Stimulated activated CD4-positive, alpha-beta T cell treated with anti-CD3 and anti-CD28 coated beads, Interleukin-12 subunit alpha, Interleukin-12 subunit beta, amount 100 ng/mL, for 24 hours (primary cell): ENCODE results near the gene STRADA.

ENCODE experiments used
- DNase-seq, 2 experiments: peaks; one replicate each; pipeline ENCODE4 v3.0.0-alpha.2; 2020; ENCODE audit warnings: low read depth in 2 of 2

The STRADA gene

DNA sequence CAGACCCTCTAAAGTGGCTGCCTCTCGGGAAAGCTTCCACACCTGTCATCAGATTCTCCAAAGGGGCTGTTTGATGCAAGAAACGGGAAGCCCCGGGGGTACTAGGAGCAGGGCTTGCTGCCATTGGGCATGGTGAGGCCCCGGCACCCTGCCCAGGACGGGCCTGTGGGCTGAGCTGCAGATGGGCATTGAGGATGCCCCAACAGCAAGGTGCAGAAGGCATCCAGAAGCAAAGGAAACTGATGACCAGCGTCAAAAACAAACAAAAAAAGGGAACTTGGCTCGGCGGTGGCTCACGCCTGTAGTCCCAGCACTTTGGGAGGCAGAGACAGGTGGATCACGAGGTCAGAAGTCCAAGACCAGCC is 40.2 kb downstream of the STRADA start:
- DNase-seq, result no peak

DNA sequence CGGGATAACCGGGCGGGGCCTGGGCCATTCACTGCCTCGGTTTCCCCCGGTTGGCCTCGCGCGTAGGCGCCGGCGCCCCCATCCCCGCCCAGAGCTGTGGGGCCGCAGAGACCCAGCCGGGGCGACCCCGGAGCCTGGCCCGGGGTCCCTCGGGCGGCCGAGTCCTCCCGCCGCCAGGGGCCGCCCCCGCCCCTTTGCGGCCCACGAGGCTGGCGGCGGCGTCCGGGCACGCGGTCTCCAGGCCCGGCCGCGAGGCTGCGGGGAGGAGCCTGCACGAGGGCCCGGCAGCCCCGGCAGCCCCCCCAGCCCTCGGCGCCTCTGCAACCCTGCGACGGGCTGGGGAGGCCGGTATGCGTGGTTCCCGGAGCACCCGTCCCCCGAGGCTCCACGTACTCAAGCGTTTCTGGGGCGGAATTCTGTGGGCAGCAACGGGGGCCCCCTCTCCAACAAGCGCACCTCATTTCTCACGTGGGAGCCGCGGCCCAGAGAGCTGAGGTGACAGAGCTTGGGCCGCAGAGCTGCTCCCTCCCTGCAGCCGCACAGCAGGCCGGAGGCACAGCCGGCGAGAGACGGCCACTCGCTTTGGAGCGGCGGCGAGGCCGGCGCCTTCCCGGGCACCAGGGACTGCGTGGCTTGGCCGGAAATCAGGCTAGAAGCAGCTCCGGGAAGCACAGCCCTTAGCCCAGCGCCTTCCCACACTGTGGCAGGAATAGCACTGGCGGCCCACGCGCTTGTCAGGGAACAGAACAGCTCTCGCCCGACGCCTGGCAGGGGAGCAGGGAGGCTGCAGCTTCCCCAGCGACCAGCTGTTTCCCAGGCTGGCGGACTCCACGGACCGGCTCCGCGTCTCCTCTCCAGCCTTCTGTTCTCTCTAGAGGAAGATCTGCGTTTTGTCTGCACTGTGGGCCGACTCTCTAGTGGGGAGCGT is 40.8 kb downstream of the STRADA start:
- DNase-seq, result peak in 1 of 2 experiments; percentile 26

DNA sequence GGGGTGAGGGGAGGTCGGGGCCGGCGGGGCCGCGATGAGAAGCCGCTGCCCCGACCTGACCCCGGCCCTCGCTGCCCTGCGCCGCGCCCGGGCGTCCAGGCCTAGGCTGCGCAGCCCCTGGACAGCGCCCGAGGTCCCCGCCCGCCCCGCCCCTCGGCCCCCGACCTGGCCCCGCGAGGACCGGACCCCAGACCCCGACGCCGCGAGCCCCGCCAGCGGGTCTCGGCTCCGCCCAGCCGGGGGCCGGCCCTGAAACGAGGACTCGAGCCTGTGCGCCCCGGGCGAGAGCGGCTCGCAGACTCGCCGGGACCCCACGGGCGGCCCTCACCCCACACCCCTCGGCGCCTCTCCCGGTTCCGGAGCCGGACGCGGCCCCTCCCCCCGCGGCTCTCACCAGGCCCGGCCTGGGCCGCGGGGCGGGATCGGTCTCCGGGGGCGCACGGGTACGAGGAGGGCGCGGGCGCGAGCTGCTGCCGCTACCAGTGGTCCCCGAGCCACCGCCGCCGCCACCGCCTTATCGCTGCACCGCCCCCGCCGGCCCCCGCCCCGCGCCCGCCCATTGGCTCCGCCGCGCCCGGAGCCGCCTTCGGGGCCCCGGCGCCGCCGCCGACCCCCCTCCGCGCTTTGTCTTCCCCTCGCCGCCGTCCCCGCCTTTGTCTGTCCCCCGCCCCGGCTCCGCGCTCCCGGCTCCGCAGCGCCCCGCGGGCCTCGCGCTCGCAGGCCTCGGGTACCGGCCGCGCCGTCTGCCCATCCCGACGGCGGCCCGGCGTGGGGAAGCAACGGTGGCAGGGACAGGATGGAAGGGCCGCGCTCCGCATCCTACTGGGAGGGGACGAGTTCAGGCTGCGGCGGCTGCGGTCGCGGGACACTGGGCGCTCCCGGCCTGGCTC is 41.7 kb downstream of the STRADA start, which contains the start of gene LIMD2:
Gene LIMD2 (minus strand): TSS at position 488 of the 890 bp plus-strand sequence. CDS start 827 bp downstream, outside the sequence.
- peak; percentile 62 to 68 for DNase-seq

- peak; percentile 47 to 64 for DNase-seq
Measured at GRCh38 chr17:63698886-63699637, 42.5 kb downstream of the STRADA start.

DNA sequence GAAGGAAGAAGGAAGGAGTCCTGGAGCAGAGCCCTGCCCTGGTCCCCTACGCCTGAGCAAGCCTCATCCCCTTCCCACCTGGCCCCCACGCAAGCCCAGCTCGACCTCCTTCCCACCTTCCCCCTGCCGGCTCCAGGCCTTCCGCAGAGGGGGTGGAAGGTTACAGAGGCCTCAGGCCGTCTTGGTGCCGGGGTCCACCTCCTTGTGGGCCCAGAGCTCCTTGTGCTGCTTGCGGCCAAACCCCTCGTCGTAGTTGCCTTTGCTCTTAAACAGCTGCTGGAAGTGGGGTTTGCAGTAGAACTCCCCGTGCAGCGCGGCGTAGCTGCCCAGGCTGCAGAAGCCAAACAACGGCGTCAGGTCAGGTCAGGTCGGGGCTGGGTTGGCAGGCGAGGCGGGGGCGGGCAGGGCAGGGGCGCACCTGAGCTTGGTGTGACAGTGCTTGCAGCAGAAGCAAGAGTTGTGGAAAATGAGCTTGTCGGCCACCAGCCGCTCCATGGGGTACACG is 43.2 kb downstream of the STRADA start:
- DNase-seq, result peak in 1 of 2 experiments; percentile 26

- DNase-seq, result peak; percentile 56 to 61
Measured at GRCh38 chr17:63697341-63698286, 44.0 kb downstream of the STRADA start.

GRCh38 chr17:63696381-63696961 is 45.1 kb downstream of the STRADA start:
- no peak for DNase-seq

- DNase-seq, result no peak
Measured at GRCh38 chr17:63695889-63696288, 45.7 kb downstream of the STRADA start.

DNA sequence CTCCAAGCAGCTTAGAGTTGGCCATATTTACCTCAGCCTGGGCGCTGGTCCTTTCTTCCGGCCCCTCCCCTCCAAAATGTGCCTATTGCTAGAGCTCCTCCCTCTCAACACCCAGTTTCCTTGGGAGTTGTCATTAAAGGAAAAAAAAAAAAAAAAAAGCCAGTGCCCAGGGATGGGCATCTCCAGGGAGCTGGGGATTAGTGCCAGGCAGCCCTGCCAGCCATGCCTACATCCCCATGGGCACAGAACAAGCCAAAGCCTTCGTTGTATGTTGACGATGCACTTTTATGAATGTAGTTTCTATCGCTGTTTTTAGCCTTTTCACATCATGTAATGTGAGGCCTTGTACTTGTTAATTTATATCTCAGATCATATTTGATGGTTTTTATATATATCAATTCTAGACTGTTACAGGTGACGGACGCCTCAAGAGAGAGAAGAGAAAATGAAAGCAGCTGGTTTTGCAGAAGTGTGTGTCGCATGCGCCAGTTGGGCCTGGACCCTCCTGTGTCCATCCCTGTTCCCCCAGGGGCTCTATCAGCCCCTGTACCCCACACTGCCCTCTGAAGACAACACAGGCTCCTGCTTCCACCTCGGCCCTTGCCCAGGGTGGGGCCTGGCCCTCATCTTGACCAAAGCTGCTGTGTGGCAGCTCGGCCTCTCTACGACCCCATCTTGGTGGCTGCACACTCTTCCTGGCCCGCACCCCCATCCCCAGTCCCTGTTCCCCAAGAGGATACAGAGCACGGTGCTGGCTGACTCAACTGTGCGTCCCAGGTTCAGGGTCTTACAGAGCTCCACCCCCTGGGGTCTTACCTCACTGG is 46.4 kb downstream of the STRADA start:
- DNase-seq, result no peak

DNA sequence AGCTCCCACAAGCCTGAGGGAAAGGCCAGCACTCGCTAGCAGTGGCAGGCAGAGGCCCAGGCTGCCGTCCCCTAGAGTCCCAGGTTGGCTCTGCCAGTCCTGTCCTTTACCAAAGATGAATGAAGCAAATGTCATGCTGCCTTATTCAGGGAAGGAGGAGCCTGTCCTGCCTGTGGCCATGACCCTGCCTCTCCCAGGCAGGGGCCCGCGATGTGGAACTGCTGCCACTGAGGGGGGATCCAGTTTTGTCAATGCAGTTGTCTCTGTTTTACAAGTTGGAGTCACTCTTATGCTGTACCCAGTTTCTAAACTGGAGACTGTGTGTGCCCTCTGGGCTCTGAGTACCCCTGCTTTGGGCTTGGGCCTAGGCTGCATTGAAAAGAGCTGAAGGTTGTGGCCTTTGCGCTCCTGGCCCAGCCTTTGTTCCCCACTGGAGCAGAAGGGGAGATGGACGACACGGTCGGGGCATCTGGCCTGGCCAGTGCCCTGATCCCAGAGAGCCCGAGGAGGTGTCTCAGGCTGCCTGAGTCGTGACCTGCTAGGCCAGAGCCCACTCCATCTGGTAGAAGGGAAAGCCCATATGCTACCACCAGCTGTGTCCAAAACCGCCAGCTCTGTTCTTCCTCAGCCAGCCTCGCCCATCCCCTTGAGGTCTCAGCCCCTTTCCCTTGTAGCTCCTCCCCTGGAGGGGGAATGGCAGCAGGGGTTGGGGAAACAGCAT is 47.2 kb downstream of the STRADA start:
- DNase-seq, result no peak

DNA sequence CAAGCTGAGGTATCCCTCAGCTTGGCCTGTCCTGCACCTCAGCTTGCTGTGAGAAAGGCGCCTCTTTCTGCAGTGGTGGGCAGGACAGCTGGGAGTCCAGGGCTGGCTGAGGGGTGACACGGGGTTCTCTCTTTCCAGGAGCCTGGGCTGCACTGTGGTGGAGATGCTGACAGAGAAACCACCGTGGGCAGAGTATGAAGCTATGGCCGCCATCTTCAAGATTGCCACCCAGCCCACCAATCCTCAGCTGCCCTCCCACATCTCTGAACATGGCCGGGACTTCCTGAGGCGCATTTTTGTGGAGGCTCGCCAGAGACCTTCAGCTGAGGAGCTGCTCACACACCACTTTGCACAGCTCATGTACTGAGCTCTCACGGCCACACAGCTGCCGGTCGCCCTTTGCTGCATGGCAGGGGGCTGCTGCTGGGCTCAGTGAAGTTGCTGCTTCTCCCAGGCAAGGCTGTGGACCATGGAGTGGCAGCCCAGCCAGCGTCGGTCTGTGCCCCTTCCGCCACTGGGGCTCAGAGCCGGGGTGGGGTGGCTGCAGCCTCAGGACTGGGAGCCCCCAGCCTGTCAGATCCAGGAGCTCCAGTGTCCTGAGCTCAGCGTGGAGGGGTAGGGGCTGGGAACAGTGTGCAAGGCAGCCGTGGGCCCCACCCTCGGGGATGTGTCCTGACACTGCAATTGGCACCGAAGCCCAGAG is 48.0 kb downstream of the STRADA start:
- DNase-seq, result no peak

DNA sequence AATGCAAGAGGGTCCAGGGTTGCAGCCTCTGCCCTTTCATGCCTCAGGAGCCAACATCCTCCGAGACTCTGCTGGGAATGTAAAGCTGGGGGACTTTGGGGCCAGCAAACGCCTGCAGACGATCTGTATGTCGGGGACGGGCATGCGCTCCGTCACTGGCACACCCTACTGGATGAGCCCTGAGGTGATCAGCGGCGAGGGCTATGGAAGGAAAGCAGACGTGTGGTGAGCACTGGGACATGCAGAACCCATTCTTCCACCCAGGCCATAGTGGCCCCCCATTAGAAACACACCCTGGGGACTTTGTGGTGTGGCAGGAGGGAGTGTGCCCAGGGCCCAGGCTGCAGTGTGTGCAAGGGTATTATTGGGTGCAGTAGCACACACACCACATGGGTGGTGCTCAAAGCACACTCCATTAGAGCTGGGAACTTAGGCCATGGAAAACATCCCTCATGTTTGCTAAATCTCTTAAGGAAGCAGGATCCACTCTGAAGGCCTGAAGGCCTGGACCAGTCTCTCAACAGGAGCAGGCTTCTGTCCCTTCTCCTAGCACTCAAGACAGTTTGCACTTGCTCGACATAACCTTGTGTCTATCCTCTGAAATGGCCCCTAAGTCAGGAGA is 49.3 kb downstream of the STRADA start:
- no peak for DNase-seq

DNA sequence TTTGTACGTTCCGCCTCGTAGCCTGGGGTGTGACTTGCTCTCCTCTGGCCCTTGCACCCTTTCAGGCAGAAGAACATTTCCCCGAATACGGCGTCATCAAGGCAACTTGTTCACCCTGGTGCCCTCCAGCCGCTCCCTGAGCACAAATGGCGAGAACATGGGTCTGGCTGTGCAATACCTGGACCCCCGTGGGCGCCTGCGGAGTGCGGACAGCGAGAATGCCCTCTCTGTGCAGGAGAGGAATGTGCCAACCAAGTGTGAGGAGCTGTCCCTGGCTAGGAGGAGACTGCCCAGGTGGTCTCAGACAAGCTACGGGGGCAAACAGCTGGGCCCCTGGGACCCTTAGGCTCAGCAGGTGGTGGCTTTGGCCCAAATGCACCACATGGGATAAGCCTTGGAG is 52.1 kb downstream of the STRADA start:
- DNase-seq, result no peak

GRCh38 chr17:63688396-63689020 is 53.1 kb downstream of the STRADA start:
- DNase-seq, result no peak

DNA sequence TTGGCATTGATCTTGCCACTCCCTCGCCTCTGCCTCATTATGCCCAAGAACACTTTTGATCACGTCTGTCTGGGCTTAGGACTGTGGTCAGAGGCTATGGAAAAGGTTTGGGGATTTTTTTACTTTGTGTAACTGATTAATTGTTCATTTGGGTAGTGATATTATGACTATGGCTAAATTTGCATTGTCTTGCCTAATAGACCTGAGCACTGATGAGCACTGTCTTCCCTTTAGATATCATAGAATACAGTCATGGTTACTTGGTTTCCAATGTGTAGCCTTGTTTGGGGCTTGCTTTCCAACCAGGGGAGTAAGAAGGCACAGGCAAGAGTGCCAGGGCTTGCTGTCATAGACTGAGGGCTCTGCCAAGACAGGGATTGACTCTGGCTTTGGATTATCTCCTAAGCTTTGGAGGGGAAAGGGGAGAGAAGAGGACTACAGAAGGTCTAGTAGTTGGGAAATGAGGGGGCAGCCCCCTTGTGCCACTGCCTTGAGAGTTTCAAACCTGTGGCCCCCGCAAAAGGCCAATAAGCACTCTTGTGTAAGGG is 55.4 kb downstream of the STRADA start:
- no peak for DNase-seq

DNA sequence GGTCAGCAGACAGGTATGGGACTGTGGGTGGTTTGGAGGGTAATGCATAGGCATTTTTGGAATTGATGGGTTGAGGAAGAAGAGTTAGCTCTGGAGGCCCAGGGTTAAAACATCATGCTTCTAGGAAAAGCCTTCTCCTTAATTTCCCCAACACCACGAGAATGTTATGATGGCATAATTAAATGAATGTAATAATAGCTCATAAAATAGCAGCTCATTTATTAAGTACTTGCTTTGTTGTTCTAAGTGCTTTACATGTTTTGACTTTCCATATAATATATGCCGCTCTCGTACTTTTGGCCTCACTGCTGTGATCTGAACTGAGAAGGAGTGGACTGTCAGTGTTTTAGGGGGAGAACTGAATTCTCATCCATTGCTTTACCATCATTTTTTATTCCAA is 56.0 kb downstream of the STRADA start:
- no peak for DNase-seq

DNA sequence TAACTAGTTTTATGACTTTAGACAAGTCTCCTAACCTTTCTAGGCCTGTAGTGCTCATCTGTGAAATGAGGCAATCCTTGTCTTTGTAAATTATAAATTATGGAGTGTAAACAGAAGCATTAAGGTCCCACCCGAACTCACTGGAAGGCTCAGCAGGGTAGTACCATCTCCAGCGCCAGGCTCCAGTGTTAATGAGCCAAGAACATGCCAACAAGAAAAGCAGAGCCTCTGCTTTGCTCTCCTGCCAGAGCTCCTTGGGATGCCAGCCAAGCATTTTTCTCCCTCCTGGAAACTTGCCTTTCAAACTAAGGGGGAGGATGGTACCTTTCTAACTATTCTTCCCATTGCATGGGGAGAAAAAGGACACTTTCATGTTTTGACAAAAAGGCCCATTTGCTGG is 56.6 kb downstream of the STRADA start:
- DNase-seq, result no peak
